NCI-H1436 (cell line): Measurements from ENCODE around the gene PRPF6.

Experiments used
- DNase-seq: peaks from one replicate; lab custom pipeline; 2025; lab: John Stamatoyannopoulos, UW

PRPF6 gene

DNA sequence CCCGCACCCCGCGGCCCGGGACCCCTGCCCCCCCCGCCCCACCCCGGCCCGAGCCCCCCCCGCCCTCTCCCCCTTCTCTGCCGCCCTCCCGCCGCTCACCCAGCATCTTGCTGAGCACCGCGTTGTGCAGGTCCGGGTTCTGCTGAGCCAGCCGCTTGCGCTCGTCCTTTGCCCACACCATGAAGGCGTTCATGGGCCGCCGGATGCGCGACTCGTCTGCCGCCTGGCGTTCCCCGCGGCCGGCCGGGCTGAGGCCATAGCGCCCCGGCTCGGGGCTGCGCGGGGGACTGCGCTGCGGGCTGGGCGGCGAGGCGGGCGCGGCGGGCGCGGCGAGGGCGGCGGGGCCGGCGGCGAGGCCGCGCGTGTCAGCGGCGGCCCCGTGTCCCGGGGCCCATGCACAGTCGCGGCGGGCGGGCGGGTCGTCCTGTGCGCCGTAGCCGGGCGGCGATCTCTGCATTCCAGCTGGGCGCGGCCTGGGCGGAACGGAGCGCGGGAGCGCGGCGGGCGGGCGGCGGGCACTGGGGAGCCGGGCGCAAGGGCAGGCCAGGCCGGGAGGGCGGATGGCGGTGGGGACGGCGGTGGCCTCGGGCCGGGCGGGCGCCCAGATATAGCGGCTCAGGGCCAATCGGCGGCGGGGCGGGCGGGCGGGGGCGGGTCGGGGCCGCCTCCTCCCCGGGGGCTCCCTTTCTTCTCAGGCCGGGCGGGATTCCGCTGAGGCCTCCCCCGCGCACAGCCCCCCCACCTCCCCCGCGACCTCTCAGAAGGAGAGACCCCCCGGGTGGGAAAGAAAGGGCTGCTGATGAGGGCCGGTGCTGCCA lies 68.3 kb downstream of the PRPF6 start, which contains the start of gene SOX18:
Gene SOX18 (minus strand): TSS at position 580 of the 818 bp plus-strand sequence. CDS start 123 bp downstream, at position 457.
- DNase-seq, result no peak

DNA sequence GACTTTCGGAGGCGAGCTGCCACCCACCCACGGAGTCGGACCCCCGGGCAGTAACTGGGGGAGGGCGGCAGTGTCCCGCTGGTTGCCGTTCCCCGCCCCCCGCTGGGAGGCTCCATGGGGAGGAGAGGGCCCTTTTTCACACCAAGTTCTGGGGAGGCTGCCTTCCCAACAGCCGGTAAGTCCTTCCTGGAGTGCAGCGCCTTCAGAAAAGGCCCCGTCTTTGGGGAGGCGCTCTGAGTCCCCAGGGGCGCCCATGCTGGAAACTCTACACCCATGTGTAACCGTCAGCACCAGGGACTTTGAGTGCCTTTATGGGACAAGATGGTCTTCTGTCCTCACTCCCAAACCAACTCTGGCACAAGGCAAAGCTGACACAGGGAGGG lies 68.9 kb downstream of the PRPF6 start:
- DNase-seq, result no peak

DNA sequence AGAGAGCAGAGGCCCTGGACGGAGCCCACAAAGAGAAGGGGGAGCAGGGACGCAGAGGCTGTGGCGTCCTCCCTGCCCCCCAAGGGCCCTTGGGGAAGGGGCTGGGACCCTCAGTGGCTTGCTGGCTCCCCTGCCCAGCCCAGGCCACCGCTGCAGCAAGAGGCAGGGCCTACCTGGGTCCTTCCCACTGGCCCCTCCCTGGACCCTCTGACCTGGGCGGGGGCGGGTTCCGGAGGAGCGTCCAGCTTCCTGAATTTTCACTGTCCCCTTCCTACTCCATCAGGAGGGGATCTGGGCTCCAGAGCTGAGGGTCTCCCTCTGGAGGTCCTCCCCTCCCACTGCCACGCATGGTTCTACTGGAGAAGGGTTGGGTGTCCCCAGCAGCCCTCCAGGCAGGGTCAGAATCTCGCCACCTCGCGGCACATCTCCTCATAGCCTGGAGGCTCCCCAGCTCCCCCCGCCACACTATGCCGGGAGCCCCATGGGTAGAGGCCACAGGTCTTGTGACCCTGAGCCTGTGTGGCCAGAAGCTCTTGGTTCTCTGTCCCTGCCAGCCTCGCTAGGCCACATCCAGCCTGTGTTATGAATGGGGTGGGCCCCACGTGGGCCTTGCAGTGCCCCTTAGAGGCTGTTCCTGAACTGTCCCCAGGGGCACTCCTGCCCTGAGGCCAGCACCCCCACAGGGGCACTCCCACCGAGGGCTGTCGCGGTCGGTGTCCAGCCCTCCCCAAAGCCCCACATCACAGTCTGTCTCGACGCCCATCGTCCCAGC lies 69.5 kb downstream of the PRPF6 start:
- DNase-seq, result no peak

DNA sequence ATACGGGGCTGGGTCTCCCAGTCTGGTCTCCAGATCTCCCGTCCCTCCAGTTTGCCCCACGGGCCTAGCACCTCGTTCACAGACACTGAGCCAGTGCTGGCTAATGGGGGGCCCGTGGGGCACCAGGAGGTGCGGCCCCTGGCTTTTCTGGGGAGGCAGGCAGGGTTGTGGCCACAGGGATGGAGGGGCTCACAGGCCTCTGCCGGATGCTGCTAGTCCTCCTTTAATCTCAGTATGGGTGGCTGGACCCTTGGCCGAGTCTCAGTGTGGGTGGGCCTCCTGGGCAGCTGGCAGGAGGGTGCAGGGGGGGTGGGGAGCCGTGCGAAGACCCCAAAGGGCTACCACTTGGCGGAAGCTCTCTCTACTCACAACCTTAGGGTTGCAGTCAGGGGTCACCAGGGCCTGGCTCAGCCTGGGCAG lies 70.1 kb downstream of the PRPF6 start:
- DNase-seq, result no peak

DNA sequence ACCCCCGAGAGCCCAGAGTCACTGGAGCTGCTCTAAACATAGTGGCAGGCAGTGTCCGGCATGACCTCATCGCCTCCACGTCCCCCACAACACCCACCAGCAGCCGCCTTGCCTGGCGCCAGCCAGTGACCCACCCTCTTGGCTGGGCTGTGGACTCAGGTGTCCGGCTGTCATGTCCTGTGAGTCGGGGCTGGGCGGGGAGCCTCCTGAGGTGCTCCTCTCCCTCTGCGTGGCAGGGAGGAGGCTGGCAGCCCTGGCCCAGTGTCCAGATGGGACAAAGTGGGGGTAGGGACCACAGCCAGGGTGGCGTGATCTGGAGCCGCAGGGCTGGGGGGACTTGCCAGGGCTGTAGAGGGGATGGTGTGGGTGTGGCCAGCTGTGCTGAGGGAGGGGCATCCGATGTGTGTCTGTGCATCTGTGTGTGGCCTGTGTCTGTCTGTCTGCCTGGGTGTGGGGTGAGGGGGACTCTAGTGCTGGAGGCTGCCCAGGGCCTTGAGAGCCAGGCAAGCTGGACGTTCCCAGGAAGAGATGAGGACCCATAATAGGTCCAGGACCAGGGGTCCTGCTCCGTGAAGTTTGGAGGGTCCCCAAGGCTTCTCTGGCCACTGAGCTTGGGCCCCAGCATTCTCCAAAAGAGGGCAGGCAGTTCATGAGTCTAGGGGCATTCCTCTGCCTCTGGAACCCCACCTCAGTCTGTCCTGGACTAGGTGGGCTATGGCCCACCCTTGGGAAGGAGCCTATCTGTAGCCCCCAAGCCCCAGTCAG lies 70.8 kb downstream of the PRPF6 start:
- no peak for DNase-seq

DNA sequence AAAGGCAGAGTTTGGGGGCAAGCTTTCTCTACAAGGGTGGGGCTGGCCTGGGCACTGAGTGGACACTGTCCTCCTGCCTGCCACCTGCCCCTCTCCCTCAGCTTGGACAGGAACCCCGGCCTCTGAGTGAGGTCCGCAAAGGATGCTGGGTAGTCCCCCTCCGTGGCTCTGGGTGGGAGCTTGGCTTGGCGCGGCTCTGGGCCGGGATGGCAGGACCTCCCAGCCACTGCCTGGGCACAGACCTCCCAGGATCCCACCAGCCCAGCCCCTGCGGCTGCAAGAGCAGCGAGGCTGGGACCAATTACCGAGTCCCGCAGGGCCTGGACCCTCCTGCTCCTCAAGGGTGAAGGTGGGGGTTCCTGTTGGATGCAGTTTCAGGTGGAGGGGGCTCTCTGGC lies 71.4 kb downstream of the PRPF6 start:
- DNase-seq, result no peak

DNA sequence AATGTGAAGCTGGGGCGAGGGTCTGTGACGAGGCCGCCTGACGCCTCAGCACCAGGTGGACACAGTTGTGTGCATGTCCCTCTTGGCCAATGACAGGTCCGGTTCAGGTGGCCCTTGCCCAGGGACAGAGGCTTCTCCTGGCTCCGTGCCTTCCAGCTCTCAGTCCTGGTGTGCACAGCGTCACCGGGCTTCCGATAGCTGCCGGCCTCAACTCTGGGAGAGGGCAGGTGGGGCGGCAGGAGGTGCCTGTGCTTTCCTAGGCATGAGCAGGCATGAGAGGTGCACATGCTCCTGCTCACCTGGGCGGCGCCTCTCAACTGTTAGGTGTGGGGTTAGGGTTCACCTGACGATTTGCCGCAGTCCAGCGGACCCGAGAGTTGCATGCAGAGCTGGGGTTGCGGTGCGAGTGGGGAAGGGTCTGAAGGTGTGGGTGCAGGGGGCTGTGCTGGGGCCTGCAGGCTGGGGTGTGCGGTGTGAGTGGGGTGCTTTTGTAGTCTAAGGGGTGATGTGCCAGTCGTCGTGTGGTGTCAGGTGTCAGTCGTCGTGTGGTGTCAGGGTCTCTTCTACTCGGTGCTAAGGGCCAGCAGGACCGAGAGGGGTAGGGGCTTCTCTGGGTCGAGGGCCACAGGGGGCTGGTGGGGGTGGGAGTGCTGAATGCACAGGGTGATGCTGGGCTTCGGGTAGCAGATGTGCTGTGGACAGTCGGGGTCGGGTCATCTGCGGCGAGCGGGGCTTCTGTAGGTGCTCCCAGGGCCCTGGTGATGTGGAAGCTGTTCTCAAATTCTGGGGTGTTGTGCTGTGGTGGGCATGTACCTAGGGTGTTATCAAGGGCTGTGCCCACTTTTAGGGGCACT lies 72.3 kb downstream of the PRPF6 start:
- no peak for DNase-seq

DNA sequence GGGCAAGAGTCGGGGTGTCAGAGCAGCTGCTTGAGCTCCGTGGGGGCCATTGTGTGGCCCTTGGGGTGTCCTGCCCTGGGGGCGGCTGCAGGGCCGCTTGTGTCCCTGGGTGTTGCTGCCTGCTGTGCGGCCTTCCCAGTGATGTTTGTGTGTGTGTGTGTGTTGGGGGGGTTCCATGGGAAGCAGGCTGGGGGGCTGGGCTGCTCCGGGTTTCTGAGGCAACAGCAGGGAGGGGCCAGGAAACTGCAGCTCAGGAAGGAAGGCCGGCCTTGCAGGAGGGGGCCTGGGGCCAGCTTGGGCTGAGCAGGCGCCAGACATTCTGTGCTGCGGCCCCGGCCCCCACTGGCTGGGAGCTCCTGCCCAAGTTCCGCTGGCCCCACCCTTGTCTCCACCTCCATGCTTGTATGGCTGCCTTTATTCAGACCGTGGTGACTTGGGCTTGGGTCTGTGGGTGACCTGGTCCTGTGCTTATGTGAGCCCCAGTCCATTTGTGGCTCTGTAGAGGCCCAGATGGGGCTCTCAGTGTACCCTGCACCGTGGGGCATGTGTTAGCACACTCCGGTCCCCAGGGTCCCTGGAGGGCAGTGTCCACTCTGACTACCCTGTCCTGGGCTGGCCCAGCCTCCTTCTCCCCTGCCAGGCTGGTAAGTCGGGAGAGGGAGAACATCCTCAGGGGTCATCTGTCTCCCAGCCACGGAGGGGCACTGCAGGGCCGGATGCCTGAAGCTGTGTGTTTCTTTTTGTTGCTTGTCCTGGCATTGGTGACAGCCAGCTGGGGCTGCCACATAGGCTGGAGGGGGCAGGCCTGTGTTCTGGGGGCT lies 73.1 kb downstream of the PRPF6 start:
- DNase-seq, result no peak

DNA sequence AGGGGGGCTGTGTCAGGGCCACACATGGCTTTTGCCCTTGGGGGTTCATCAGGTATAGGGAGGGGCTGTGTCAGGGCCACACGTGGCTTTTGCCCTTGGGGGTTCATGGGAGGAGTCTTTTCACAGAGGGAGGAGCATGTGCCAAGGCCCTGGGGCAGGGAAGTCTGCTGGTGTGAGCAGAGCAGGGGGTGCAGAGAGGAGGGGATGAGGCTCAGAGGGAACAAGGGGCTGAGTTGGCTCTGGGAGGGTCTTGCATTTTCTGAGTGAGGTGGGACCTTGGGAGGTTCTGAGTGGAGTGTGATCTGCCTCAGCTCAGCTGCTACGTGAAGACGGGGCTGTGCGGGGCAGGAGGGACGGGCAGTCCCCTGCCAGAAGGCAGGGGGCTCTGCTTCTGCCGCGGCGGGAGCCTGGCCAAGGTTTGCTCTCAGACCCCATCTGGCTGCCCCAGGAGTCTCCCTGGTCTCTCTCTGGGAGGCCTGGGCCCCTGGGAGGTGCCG lies 74.5 kb downstream of the PRPF6 start:
- no peak for DNase-seq

DNA sequence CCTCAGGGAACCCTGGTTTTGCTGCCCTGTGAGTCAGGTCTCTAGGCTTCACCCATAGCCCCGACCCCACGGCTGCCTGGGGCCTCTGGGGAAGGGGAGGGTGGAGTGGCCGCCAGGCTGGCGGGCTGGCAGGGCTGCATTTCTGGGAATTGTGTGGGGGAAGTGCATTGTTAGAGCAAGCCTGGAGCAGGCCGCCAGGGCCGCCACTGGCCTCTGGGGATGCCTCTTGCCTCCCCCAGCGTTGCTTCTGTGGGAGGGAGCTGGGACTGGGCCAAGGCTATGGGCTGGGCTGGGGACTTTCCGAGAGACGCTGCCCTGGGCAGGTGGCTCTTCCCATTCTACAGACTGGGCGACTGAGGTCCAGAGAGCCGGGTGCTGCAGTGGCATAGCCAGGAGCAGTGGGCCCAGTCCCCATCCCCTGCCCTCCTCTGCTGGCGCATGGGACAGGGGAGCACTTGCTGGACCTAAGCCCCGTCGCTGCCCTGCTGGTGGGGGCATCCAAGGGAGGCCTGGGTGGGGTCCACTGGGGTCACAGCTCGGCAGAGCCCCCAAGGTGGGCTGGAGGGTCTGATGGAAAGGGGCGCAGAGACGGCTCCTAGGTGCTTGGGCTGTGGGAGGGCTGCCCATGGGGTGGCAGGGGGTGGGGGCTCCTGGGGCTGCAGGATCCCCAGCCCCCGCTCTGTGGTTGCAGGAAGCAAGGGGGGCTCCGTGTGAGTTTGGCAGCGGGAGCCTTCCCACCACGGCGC lies 75.1 kb downstream of the PRPF6 start:
- no peak for DNase-seq

DNA sequence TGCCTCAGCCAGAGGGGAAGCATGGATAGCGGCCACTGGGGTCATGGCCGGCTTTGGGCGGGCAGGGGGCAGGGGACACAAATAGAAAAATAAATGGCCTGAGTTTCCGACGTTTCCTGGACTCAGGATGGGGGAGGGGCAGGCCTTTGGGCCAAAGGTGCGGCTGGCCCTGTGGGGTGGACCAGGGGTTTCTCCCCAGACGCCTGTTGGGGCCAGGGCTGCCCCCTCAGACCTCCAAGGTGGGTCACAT lies 75.6 kb downstream of the PRPF6 start:
- DNase-seq, result no peak

DNA sequence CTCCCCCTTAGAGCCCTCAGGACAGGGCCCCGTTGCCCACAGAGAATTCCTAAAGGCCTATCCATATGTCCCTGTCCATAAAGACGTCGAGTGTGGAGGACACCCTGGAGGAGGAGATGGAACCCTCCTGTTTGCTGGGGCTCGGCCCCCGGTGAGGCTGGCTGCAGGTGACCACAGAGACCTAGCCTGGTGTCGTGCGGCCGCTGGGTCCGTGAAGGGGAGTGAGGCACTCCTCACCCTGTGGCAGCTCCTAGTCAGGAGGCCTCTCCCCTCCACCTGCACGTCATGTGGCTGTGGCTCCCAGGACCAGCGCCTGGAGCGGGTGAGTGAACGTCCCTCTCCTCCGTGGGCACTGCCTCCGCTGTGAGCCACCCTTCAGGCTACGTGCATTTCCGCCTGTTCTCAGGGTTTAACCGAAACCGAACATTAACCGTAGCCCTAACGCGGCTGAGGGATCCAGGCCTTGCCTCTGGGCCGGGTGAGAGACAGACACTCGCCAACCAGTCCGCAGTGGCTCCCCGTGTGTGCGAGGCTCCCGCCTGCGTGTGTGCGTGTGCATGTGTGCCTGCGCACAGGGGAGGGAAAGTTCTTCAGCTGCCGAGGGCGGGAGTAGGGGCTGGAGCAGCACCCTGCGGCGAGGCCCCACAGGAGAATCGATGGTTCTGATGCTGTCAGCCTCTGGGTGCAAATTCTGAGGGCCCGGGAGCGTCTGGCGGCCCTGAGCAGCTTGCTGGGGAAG lies 76.1 kb downstream of the PRPF6 start:
- DNase-seq, result no peak

DNA sequence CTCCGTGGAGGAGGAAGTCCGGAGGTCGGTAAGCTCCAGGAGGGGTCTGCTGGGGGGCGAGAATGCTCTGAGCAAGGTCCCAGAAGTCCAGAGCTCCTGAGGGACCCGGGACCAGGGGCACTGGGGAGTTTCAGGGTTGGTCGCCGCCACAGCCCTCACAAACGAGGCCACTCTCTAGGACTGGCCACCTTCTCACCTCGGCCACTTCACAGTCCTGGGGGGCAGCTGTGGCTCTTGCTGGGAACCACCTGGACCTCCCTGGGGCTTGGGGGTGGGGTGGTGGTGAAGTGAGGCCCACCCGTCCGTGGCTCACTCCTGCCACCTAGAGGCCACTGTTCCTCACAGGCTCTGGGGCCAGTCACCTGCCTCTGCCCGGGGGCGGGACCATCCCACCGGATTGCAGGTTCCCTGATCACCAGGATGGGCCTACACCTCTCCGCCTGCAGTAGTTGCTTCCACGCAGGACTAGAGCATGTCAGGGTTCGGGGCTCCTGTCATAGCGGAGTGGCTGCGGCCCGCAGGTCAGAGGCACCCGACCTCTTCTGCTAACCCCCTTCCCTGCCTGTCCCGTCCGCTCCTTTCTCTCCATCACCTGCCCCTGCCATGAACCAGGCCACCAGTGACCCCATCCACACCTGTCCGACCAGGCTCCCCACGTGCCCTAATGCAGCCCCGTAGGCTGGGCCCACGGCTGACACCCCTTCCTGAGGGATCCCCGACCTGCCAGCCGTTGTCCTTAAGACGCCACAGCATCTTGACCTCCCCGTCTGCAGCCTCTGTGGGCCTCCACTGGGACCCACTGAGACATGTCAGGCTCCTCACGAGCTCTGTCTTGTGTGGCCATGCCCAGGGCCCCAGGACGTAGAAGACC lies 76.9 kb downstream of the PRPF6 start:
- DNase-seq, result peak; percentile 69

DNA sequence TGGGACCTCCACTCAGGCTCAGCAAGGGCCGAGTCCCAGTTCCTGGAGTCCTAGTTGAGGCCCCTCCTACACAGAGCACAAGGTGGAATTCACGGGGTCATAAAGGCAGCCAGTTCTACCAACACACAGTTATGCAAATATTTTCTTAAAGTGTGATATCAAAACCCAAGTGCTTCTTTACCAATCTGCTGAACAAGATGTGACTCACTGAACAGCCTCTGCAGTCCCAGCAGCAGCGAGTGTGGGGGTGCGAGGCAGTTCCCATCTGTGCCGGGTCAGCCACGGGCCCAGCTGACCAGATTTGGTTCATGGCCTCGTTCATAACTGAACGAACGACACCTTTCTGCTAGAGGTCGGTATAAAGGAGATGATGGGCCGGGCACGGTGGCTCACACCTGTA lies 77.6 kb downstream of the PRPF6 start:
- no peak for DNase-seq

DNA sequence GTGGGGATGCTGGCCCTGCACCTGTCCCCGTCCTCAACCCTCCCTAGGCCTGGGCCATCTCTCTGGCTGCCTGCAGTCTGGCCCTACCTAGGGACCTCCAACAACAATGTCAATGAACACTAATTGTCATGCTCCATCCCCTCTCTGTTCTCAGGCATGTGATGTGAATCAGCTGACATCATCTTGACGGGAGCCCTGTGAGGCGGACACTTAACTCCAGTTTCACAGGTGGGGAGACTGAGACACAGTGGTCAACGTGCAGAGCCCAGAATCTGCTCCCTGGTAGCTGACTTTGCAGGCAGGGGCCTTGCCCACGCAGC lies 81.3 kb downstream of the PRPF6 start:
- no peak for DNase-seq

DNA sequence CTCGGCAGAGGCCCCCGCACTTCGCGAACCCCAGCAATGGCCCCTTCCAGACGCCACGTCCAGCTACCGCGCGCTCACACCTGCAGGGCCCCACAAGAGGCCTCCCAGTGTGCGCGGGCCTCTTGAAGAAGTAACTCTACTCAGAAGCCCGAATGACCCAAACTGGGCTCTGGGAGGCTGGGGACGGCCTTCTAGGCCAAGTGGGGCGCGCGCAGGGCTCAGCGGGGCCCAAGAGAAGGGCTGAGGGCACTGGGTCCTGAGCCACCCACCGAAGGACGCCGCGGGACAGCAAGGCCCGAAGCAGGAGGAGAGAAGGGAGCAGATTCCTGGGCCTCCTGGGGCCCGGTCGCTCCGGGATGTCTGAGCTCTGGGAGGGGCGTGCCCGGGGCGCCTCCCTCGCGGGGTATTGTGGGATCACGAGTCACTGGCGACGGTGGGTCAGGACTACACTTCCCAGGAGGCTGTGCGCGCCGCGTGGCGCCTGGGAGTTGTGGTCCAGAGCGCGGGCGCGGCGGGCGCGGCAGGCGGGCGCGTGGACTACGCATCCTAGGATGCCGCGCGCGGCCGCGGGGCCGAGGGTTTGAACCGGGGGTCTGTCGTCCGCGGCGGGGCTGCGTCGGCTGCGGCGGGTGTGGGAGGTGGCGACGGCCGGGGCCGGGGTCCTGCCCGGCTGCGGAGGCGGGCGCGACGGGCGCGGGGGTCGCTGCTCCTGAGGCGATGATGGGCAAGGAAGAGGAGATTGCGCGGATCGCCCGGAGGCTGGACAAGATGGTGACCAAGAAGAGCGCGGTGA lies 81.9 kb downstream of the PRPF6 start, which contains the start of gene TCEA2:
Gene TCEA2 (plus strand): TSS at position 603 of the 793 bp plus-strand sequence. CDS start 115 bp downstream, at position 718.
- peak; percentile 91 for DNase-seq

DNA sequence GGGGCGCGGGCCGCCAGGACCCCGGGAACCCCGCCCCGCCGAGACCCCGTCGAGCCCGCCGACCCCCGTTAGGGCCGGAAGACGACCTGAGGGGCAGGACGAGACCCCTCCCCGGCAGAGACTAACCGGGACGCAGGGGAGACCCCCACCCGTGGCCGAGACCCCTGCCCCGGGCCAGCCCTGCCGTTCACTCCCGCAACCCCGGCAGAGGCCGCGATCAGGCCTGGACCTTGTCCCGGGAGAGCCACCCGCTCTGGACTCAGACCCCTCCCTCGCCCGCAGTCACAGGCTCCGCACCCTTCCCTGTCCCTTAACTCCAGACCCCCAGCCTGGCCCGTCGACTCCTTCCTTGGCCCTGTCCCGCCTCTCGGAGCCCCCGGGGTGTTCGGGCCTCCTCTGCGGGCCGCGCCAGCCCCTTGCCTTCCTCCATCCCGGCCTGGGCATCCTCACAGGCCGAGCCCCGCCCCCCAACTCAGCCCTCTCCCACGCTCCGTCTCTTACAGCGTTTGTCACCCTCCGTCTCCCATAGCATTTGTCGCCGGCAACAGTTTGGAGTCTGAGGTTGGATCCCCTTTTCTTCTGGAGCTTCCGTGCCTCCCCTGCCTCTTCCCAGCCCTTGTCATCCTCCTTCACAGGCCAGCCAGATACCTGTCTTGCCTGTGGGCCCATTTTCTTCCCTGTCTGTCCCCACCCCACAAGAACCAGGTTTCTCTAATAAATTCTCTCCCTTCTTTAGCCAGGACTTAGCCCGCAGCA lies 82.6 kb downstream of the PRPF6 start:
- no peak for DNase-seq
